HCT116 (cell line): ENCODE data around the gene SSR1. TPM values are rescaled to one million over a fixed set of nuclear protein-coding genes. Genes with fewer than 3 reads are reported as not detected.
A peak's percentile ranks its signal among the peaks of the same experiment; 100 is the strongest.

ENCODE experiments used
- ATAC-seq: fragments of 200-7000 bp; cut with Tn5 transposase; 2 replicates; pipeline ENCODE4 v1.9.1; 2020; ENCODE audit warnings: mild to moderate bottlenecking, moderate library complexity
- BruUV-seq: library from RNA; stranded (reverse); fragments of 400-500 nt; replicated peaks from 2 replicates; lab custom pipeline; 2021; lab: Mats Ljungman, UMichigan
- CTCF ChIA-PET: fragments of 300-600 bp; sonication (Branson Sonifier 250); formaldehyde crosslinking; loops from one replicate; lab custom pipeline; 2021; ENCODE audit warnings: antibody characterized with exemption; lab: Charles Lee
- POLR2A ChIA-PET: fragments of 300-600, 350-600 bp; sonication (Branson Sonifier 250); formaldehyde crosslinking; loops from one replicate; lab custom pipeline; 2021; ENCODE audit warnings: antibody characterized with exemption; lab: Charles Lee
- RAD21 ChIA-PET, 2 experiments: fragments of 300-600 bp; sonication (Branson Sonifier 250); formaldehyde crosslinking; loops; one replicate each; lab custom pipeline; 2023; ENCODE audit warnings: low total read pairs in 2 of 2; ENCODE audit not compliant: uncharacterized antibody in 2 of 2, unreplicated experiment in 2 of 2, low non-redundant PET in 1 of 2; lab: Charles Lee
- DNase-seq: peaks from one replicate; pipeline ENCODE4 v3.0.0-alpha.2; 2010; ENCODE audit warnings: low read depth, low spot score
- H2AFZ ChIP-seq: fragments of 200-600 bp; shearing (Covaris generic), sonication (generic); 2 replicates; pipeline ENCODE4 v1.6.1; 2017; ENCODE audit warnings: low read depth, mixed run types, mixed read lengths, antibody characterized with exemption, low read length; ENCODE audit not compliant: poor library complexity, severe bottlenecking
- H3K27ac ChIP-seq: 2 replicates; pipeline ENCODE4 v1.5.1; 2012; ENCODE audit warnings: low read depth, low read length
- H3K27me3 ChIP-seq: fragments of 200-600 bp; sonication (generic); 2 replicates; pipeline ENCODE4 v1.6.1; 2016; ENCODE audit warnings: mixed run types, low read length, mixed read lengths; ENCODE audit not compliant: insufficient read depth
- H3K36me3 ChIP-seq, 2 experiments: fragments of 200-500 bp in 1 of 2; fragments of 200-600 bp in 1 of 2; sonication (Bioruptor generic) in 1 of 2; sonication (generic) in 1 of 2; 2 replicates each; pipeline versions ENCODE4 v1.5.1 to v1.6.1; 2014 to 2016; ENCODE audit warnings: low read length in 2 of 2, inconsistent platforms in 1 of 2, mixed read lengths in 1 of 2, mixed run types in 1 of 2; ENCODE audit not compliant: insufficient read depth in 2 of 2, control insufficient read depth in 1 of 2
- H3K4me1 ChIP-seq, 2 experiments: fragments of 200-600 bp in 1 of 2; sonication (generic) in 1 of 2; 2 replicates each; pipeline versions ENCODE4 v1.5.1 to v1.6.1; 2012 to 2017; ENCODE audit warnings: low read length in 2 of 2, inconsistent platforms in 1 of 2, mild to moderate bottlenecking in 1 of 2, mixed read lengths in 1 of 2, mixed run types in 1 of 2, moderate library complexity in 1 of 2; ENCODE audit not compliant: insufficient read depth in 2 of 2, control insufficient read depth in 1 of 2
- H3K4me2 ChIP-seq: fragments of 200-600 bp; sonication (generic); 2 replicates; pipeline ENCODE4 v1.6.1; 2017; ENCODE audit warnings: mixed run types, low read length, mixed read lengths
- H3K4me3 ChIP-seq, 2 experiments: fragments of 200-600 bp in 1 of 2; sonication (generic) in 1 of 2; replicated peaks in 1 of 2; 2 replicates each; pipeline ENCODE4 v1.5.1; 2011 to 2016; ENCODE audit warnings: low read length in 2 of 2, control low read depth in 1 of 2, low read depth in 1 of 2, mild to moderate bottlenecking in 1 of 2, mixed read lengths in 1 of 2, mixed run types in 1 of 2
- H3K79me2 ChIP-seq: fragments of 200-600 bp; sonication (generic); 2 replicates; pipeline ENCODE4 v1.6.1; 2017; ENCODE audit warnings: mild to moderate bottlenecking, mixed run types, low read length, moderate library complexity, mixed read lengths; ENCODE audit not compliant: insufficient read depth
- H3K9ac ChIP-seq: fragments of 200-600 bp; sonication (generic); 2 replicates; pipeline ENCODE4 v1.6.1; 2016; ENCODE audit warnings: low read length, mixed read lengths
- H3K9me2 ChIP-seq: fragments of 200-600 bp; sonication (generic), shearing (Covaris generic); 2 replicates; pipeline ENCODE4 v1.6.1; 2017; ENCODE audit warnings: mixed run types, mild to moderate bottlenecking, moderate library complexity; ENCODE audit not compliant: insufficient read depth
- H3K9me3 ChIP-seq, 2 experiments: fragments of 200-500 bp in 1 of 2; fragments of 200-600 bp in 1 of 2; sonication (Bioruptor generic) in 1 of 2; sonication (generic) in 1 of 2; 2 replicates each; pipeline ENCODE4 v1.6.1; 2014 to 2017; ENCODE audit warnings: low read length in 2 of 2, mixed read lengths in 2 of 2, inconsistent platforms in 1 of 2, low read depth in 1 of 2, mild to moderate bottlenecking in 1 of 2, mixed run types in 1 of 2, moderate library complexity in 1 of 2; ENCODE audit not compliant: control insufficient read depth in 1 of 2, insufficient read depth in 1 of 2
- H4K20me1 ChIP-seq: fragments of 200-600 bp; sonication (generic), shearing (Covaris generic); 2 replicates; pipeline ENCODE4 v1.6.1; 2017; ENCODE audit warnings: mixed run types, mild to moderate bottlenecking, moderate library complexity; ENCODE audit not compliant: insufficient read depth
- ATF3 ChIP-seq: IDR thresholded peaks from 2 replicates; pipeline ENCODE4 v1.6.1; 2012
- CBX3 ChIP-seq: IDR thresholded peaks from 2 replicates; pipeline ENCODE4 v1.6.1; 2012; ENCODE audit warnings: low read depth
- CEBPB ChIP-seq: IDR thresholded peaks from 2 replicates; pipeline ENCODE4 v1.6.1; 2012; ENCODE audit warnings: low read depth
- ELF1 ChIP-seq: IDR thresholded peaks from 2 replicates; pipeline ENCODE4 v1.6.1; 2012; ENCODE audit warnings: low read depth, borderline replicate concordance
- EZH2phosphoT487 ChIP-seq: fragments of 200-600 bp; IDR thresholded peaks from 2 replicates; pipeline ENCODE4 v1.6.1; 2018; ENCODE audit warnings: antibody characterized with exemption, borderline replicate concordance
- FOSL1 ChIP-seq: IDR thresholded peaks from 2 replicates; pipeline ENCODE4 v1.6.1; 2012; ENCODE audit warnings: low read depth
- MAX ChIP-seq: IDR thresholded peaks from 2 replicates; pipeline ENCODE4 v1.6.1; 2012
- POLR2A ChIP-seq: IDR thresholded peaks from 2 replicates; pipeline ENCODE4 v1.7.0; 2011; ENCODE audit warnings: borderline replicate concordance; ENCODE audit not compliant: insufficient read depth, insufficient read length; ENCODE audit errors: extremely low read depth
- REST ChIP-seq: IDR thresholded peaks from 2 replicates; pipeline ENCODE4 v1.6.1; 2012; ENCODE audit warnings: low read depth
- SP1 ChIP-seq: IDR thresholded peaks from 2 replicates; pipeline ENCODE4 v1.6.1; 2012; ENCODE audit warnings: low read depth
- TCF7L2 ChIP-seq: IDR thresholded peaks from 2 replicates; pipeline ENCODE4 v1.7.0; 2011; ENCODE audit warnings: borderline replicate concordance, inconsistent platforms; ENCODE audit not compliant: insufficient read depth, insufficient read length; ENCODE audit errors: extremely low read depth
- ZBTB33 ChIP-seq: IDR thresholded peaks from 2 replicates; pipeline ENCODE4 v1.6.1; 2011; ENCODE audit warnings: mild to moderate bottlenecking, low read length, moderate library complexity; ENCODE audit not compliant: insufficient replicate concordance; ENCODE audit errors: extremely low read depth
- ZNF274 ChIP-seq: fragments of 200-500 bp; sonication (Bioruptor generic); IDR thresholded peaks from 2 replicates; pipeline ENCODE4 v1.6.1; 2014; ENCODE audit warnings: mild to moderate bottlenecking, low read depth, low read length, inconsistent platforms
- intact Hi-C: fragments of 100-400 bp; cut with micrococcal nuclease; formaldehyde crosslinking; loops from 2 replicates; pipeline ENCODE4 v1.10.0; 2022
- total RNA-seq: library from RNA; stranded (reverse); gene quantifications from one replicate; pipeline ENCODE4 v1.2.1, GENCODE V29; 2021; ENCODE audit not compliant: unreplicated experiment

Gene SSR1
- total RNA-seq, 1 experiment from 2014 or later = 127 TPM

- RAD21 ChIA-PET = interaction anchor here in 1 of 2 experiments (1.1 kb wide), 1 partner anchor 542 kb away, joined by 3 read pairs; no protein-coding TSS in a partner anchor
- intact Hi-C loops = loop anchor here (5.0 to 10.0 kb wide), 4 partner anchors 134 to 551 kb away; partner anchors contain the start of gene RREB1
- no peak overlapping the region for H3K4me3 ChIP-seq
- TF ChIP-seq ZBTB33 = no peak
- peaks cover 62 to 79% of the 10 kb centered on the region in 2 experiments for H3K4me1 ChIP-seq
- no peaks in the 10 kb centered on the region for H3K27me3 ChIP-seq
- peaks cover 0 to 4% of the 10 kb centered on the region in 2 experiments; a peak in 1 of 4 replicates for H3K36me3 ChIP-seq
- POLR2A ChIA-PET = no interaction called here
- H3K9me3 ChIP-seq = no peaks in the 10 kb centered on the region
- DNase-seq (no peak), ATAC-seq (peak; percentile 10)
- H4K20me1 ChIP-seq = no peaks in the 10 kb centered on the region
- H3K9me2 ChIP-seq = no peaks in the 10 kb centered on the region
- H2AFZ ChIP-seq = no peak overlapping the region
- H3K79me2 ChIP-seq = peaks cover 12% of the 10 kb centered on the region
- CTCF ChIA-PET = interaction anchor here (0.8 to 2.2 kb wide), 10 partner anchors 180 to 562 kb away, joined by 3 to 9 read pairs (median 3); no protein-coding TSS in a partner anchor
- BruUV-seq = no TSS peak
- H3K4me2 ChIP-seq = peak overlapping the region; percentile 30
- no peak overlapping the region for H3K27ac ChIP-seq
- no peak overlapping the region for H3K9ac ChIP-seq
Observed at GRCh38 chr6:7238526-7238899, 74.5 kb downstream of the SSR1 start.

- intact Hi-C loops = loop anchor here (5.0 to 10.0 kb wide), 4 partner anchors 133 to 550 kb away; partner anchors contain the start of gene RREB1
- no TSS peak for BruUV-seq
- Histone ChIP-seq H3K27me3 (no peaks in the 10 kb centered on the region), H3K9me3 (no peaks in the 10 kb centered on the region), H3K4me2 (peak overlapping the region; percentile 6; the same call in 1 of the 2 replicates), H3K9me2 (no peaks in the 10 kb centered on the region), H3K27ac (no peak overlapping the region), H3K79me2 (peaks cover 12% of the 10 kb centered on the region), H2AFZ (no peak overlapping the region), H4K20me1 (no peaks in the 10 kb centered on the region), H3K36me3 (peaks cover 0 to 4% of the 10 kb centered on the region in 2 experiments; a peak in 1 of 4 replicates), H3K4me1 (peaks cover 55 to 71% of the 10 kb centered on the region in 2 experiments), H3K4me3 (no peak overlapping the region), H3K9ac (no peak overlapping the region)
- ATAC-seq = no peak
- ChIA-PET CTCF (interaction anchor here (1.0 to 2.2 kb wide), 8 partner anchors 180 to 561 kb away, joined by 3 to 8 read pairs (median 4); no protein-coding TSS in a partner anchor), POLR2A (interaction anchor here (0.9 to 1.1 kb wide), 2 partner anchors 13 to 118 kb away, joined by 3 to 4 read pairs; no protein-coding TSS in a partner anchor), RAD21 (no interaction called here)
- no peak for DNase-seq
- no peak for TF ChIP-seq MAX
- TF ChIP-seq EZH2phosphoT487 = no peak
- TF ChIP-seq ZNF274 = no peak
- TF ChIP-seq SP1 = 0 out of 2 replicates have a peak, but pooled peaks have one; percentile 15
- TF ChIP-seq CBX3 = no peak
- TF ChIP-seq ELF1 = no peak
- TF ChIP-seq TCF7L2 = no peak
- TF ChIP-seq CEBPB = peak; percentile 82
- peak; percentile 40; the same call in 1 of the 2 replicates for TF ChIP-seq FOSL1
- TF ChIP-seq POLR2A = no peak
- TF ChIP-seq ATF3 = no peak
- no peak for TF ChIP-seq REST
Observed at GRCh38 chr6:7237653-7238188, 75.3 kb downstream of the SSR1 start.
